ENCODE data around the gene ZNF408.

ZNF408 gene

DNA sequence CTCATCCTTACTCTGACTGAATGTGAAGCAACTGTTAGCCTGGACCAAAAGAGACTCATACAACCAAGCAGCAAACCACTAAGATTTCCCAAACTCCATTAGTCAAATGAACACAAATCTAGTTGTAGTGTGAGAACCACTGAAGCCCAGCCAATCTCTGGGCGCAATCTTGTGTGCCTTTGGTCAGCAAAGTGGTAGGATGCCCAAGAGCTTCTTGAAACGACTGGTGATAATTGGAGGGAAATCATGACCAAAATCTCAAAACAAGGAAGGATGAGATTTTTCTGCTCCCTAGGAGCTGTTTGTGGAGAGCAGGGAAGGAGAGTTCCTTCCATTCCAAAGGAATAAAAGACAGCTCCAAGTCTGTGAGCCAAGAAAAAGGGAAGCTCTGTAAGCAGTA lies 42.2 kb downstream of the ZNF408 start:
- Histone ChIP-seq H3K4me3 (ENCODE audit: low read length in 2 of 2) (no peak overlapping the region), H3K4me1 (ENCODE audit: control insufficient read depth, insufficient read depth, low read length) (peaks cover 6% of the 10 kb centered on the region), H3K9me3 (ENCODE audit: control insufficient read depth in 2 of 2, low read length in 2 of 2) (no peaks in the 10 kb centered on the region), H3K9ac (ENCODE audit: low read length in 2 of 2) (no peak overlapping the region), H3K27me3 (ENCODE audit: control insufficient read depth in 1 of 2, insufficient read depth in 2 of 2, low read length in 2 of 2) (no peaks in the 10 kb centered on the region), H3K27ac (ENCODE audit: low read length) (no peak overlapping the region), H3K36me3 (ENCODE audit: control insufficient read depth in 2 of 2, insufficient read depth in 2 of 2, low read length in 2 of 2) (peaks cover 43 to 46% of the 10 kb centered on the region in 2 donors)

DNA sequence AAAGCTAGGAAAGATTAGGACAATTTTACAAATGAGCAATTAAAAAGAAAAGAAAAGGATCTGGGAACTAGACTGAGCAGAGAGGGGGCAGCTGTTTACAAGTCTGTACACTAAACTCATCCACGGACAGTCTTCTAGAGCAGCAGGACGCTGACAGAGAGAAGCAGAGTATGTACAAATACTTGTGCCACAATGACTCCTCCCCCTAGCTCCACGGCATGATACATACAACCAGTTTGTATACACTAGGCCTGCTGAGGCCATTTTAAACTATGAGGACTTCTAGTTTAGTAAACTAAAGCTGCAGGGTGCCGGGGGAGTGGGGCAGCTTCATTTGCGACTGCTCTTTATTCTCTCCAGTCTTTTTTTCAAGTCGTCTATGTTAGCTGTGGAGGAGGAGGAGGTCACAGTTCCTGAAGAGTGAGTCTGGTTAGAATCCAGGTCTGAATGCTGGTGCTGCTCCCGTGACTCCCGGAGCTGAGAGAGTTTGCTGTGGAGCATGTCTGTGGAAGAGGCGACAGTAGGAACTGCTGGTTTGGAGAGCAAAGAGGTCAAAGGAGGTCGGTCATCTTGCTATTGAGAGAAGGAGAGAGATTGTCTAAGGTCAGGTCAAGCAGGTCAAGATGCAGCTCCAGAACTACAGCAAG lies 43.0 kb downstream of the ZNF408 start:
- Histone ChIP-seq H3K4me3 (ENCODE audit: low read length in 2 of 2) (no peak overlapping the region), H3K36me3 (ENCODE audit: control insufficient read depth in 2 of 2, insufficient read depth in 2 of 2, low read length in 2 of 2) (peaks cover 46 to 47% of the 10 kb centered on the region in 2 donors), H3K27me3 (ENCODE audit: control insufficient read depth in 1 of 2, insufficient read depth in 2 of 2, low read length in 2 of 2) (no peaks in the 10 kb centered on the region), H3K27ac (ENCODE audit: low read length) (no peak overlapping the region), H3K9me3 (ENCODE audit: control insufficient read depth in 2 of 2, low read length in 2 of 2) (no peaks in the 10 kb centered on the region), H3K9ac (ENCODE audit: low read length in 2 of 2) (no peak overlapping the region), H3K4me1 (ENCODE audit: control insufficient read depth, insufficient read depth, low read length) (peaks cover 6% of the 10 kb centered on the region)

DNA sequence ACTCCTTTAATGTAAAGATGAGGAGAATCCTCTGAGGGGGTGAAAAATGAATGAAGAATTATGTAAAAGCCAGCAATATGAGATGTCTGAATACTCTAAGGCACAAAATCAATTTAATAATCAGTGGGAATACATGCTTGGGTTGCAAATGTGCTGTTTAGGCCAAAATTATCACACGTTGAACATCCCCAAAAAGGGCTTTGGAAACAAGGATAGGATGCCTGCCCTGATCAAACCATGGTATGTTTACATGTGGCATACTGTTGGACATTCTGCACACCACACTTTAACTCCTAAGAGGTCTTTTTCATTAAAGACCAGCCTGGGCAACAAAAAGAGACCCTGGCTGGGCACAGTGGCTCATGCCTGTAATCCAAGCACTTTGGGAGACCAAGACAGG lies 44.5 kb downstream of the ZNF408 start:
- H3K9me3 ChIP-seq (ENCODE audit: control insufficient read depth in 2 of 2, low read length in 2 of 2): no peaks in the 10 kb centered on the region
- H3K27me3 ChIP-seq (ENCODE audit: control insufficient read depth in 1 of 2, insufficient read depth in 2 of 2, low read length in 2 of 2): no peaks in the 10 kb centered on the region
- H3K9ac ChIP-seq (ENCODE audit: low read length in 2 of 2): no peak overlapping the region
- H3K27ac ChIP-seq (ENCODE audit: low read length): no peak overlapping the region
- H3K4me1 ChIP-seq (ENCODE audit: control insufficient read depth, insufficient read depth, low read length): peaks cover 6% of the 10 kb centered on the region
- no peak overlapping the region for H3K4me3 ChIP-seq (ENCODE audit: low read length in 2 of 2)
- H3K36me3 ChIP-seq (ENCODE audit: control insufficient read depth in 2 of 2, insufficient read depth in 2 of 2, low read length in 2 of 2): peaks cover 52 to 53% of the 10 kb centered on the region in 2 donors

DNA sequence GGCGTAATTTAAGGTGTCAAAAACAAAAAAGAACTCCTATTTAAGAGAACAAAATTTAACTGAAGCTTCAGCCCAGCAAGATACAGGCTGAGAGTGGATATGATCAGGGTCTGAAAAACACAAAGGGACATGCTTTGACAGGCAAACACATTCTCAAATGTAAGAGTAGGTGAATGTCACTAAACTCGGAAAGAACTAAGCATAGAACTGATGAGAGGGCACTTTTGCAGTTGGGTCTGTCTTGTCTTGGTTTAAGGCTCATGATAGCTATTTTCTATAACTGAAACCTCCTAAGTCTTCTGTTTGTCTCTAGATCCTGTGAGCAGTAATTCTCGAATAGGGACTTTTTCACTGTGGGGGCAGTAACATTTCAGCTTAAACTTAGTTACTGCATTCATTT lies 45.2 kb downstream of the ZNF408 start:
- H3K36me3 ChIP-seq (ENCODE audit: control insufficient read depth in 2 of 2, insufficient read depth in 2 of 2, low read length in 2 of 2): peaks cover 58 to 60% of the 10 kb centered on the region in 2 donors
- no peak overlapping the region for H3K27ac ChIP-seq (ENCODE audit: low read length)
- no peak overlapping the region for H3K4me3 ChIP-seq (ENCODE audit: low read length in 2 of 2)

DNA sequence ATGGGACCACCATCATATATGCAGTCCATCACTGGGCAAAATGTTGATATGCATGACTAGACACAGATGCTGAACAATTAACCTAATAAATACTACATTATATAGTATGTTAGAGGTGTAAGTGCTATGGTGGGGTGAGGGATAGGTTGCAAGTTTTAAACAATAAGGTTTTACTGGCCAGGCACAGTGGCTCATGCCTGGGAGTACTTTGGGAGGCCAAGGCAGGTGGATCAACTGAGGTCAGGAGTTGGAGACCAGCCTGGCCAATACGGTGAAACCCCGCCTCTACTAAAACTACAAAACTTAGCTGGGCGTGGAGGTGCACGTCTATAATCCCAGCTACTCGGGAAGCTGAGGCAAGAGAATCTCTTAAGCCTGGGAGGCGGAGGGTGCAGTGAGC lies 46.3 kb downstream of the ZNF408 start:
- no peak overlapping the region for H3K9ac ChIP-seq (ENCODE audit: low read length in 2 of 2)
- H3K4me1 ChIP-seq (ENCODE audit: control insufficient read depth, insufficient read depth, low read length): peaks cover 6% of the 10 kb centered on the region
- no peaks in the 10 kb centered on the region for H3K9me3 ChIP-seq (ENCODE audit: control insufficient read depth in 2 of 2, low read length in 2 of 2)
- peaks cover 59 to 65% of the 10 kb centered on the region in 2 donors for H3K36me3 ChIP-seq (ENCODE audit: control insufficient read depth in 2 of 2, insufficient read depth in 2 of 2, low read length in 2 of 2)
- no peak overlapping the region for H3K27ac ChIP-seq (ENCODE audit: low read length)
- H3K27me3 ChIP-seq (ENCODE audit: control insufficient read depth in 1 of 2, insufficient read depth in 2 of 2, low read length in 2 of 2): no peaks in the 10 kb centered on the region
- no peak overlapping the region for H3K4me3 ChIP-seq (ENCODE audit: low read length in 2 of 2)

More for the DNA sequence above, 45.2 kb downstream of the ZNF408 start:
- no peaks in the 10 kb centered on the region for H3K9me3 ChIP-seq (ENCODE audit: control insufficient read depth in 2 of 2, low read length in 2 of 2)
- H3K27me3 ChIP-seq (ENCODE audit: control insufficient read depth in 1 of 2, insufficient read depth in 2 of 2, low read length in 2 of 2): no peaks in the 10 kb centered on the region
- H3K9ac ChIP-seq (ENCODE audit: low read length in 2 of 2): no peak overlapping the region
- H3K4me1 ChIP-seq (ENCODE audit: control insufficient read depth, insufficient read depth, low read length): peaks cover 6% of the 10 kb centered on the region
